Pancreas (tissue), 10 donors: ENCODE data around the gene SH3RF3. TPM values are rescaled to one million over a fixed set of nuclear protein-coding genes. Genes with fewer than 3 reads are reported as not detected.

Experiments used
- ATAC-seq, 4 donors: fragments of 200-7000 bp; cut with Tn5 transposase; one replicate each; pipeline versions ENCODE4 v1.8.0 to v1.9.1; 2020; ENCODE audit warnings: mild to moderate bottlenecking in 4 of 4, moderate library complexity in 4 of 4
- DNase-seq, 6 donors: peaks; one replicate each; pipeline ENCODE4 v3.0.0-alpha.2; 2020
- FAIRE-seq: peaks from 2 replicates; lab custom pipeline; 2012; peaks lifted over from hg19 to GRCh38; lab: Jason Lieb, UNC
- H3K27ac ChIP-seq, 4 donors: fragments of 200-600 bp; sonication (generic); 1 replicate in 3 of 4; 2 replicates in 1 of 4; pipeline versions ENCODE4 v1.5.0 to v1.8.0; 2020
- H3K27me3 ChIP-seq, 4 donors: fragments of 200-600 bp; one replicate each; pipeline ENCODE4 v1.8.0; 2021
- H3K36me3 ChIP-seq, 3 donors: fragments of 200-600 bp; sonication (generic) in 1 of 3; one replicate each; pipeline versions ENCODE4 v1.5.0 to v1.8.0; 2020 to 2021
- H3K4me1 ChIP-seq, 3 donors: fragments of 200-600 bp; one replicate each; pipeline ENCODE4 v1.8.0; 2021
- H3K4me3 ChIP-seq, 4 donors: fragments of 200-600 bp; sonication (generic) in 2 of 4; one replicate each; pipeline versions ENCODE4 v1.5.0 to v1.8.0; 2020 to 2021
- H3K9me3 ChIP-seq, 4 donors: fragments of 200-600 bp; one replicate each; pipeline ENCODE4 v1.8.0; 2021
- CTCF ChIP-seq, 4 donors: fragments of 200-600 bp; sonication (generic) in 3 of 4; IDR thresholded peaks; one replicate each; pipeline versions ENCODE4 v1.5.0 to v1.8.0; 2021; ENCODE audit warnings: antibody characterized with exemption in 4 of 4
- WGBS, 2 donors: extraction: QIAGEN DNeasy Blood & Tissue Kit; methylation state at CpG; one replicate each; pipeline ENCODE4 v1.1.7; 2013; 5-methylcytosine and 5-hydroxymethylcytosine counted together
- intact Hi-C, 3 donors: fragments of 100-400 bp; cut with DNase I; formaldehyde crosslinking; loops; one replicate each; pipeline versions ENCODE4 v1.11.1 to v1.14.2; 2022
- polyA plus RNA-seq, 2 donors: library from polyadenylated mRNA; stranded (reverse); fragments of 200-250 nt; gene quantifications; one replicate each; pipeline ENCODE4 v1.2.3, GENCODE V29; 2013
- total RNA-seq, 6 donors: library from RNA; stranded (reverse); fragmentation: NEBNext Ultra II Directional in 4 of 6; extraction: Animal tissue kit (Norgen Biotek cat#: 25700) in 4 of 6; gene quantifications; one replicate each; pipeline versions ENCODE4 v1.2.1 to v1.2.4, GENCODE V29; 2021 to 2023
- donor health status: healthy with polysubstance abuse.
- donor health status: DM: no; HTN: no; CAD: no; lungs with moderate emphysema.
- donor health status: DM: no; HTN: no; CAD: no.
- donor health status: control.
- donor health status: control.
- donor health status: Bipolar disorder and iron deficiency.
- donor health status: DM: yes; HTN: yes; CAD: no.
- donor health status: DM: no; HTN: no; CAD: no.
- donor health status: DM: no; HTN: no; CAD: no.
- donor health status: DM: yes; HTN: yes; CAD: no.

The SH3RF3 gene
- total and polyA plus RNA-seq, 8 donors: 1.1 to 3.5 (median 1.8) TPM

GRCh38 chr2:109141006-109141600, 12.1 kb downstream of the SH3RF3 start:
- Histone ChIP-seq H3K36me3 (no peaks in the 10 kb centered on the region), H3K4me3 (no peak overlapping the region), H3K27ac (no peak overlapping the region), H3K4me1 (no peaks in the 10 kb centered on the region), H3K9me3 (no peaks in the 10 kb centered on the region), H3K27me3 (no peaks in the 10 kb centered on the region)
- 75 to 85% methylated on average over 12 of the region's 12 CpGs for WGBS, 2 donors
- FAIRE-seq (no peak), ATAC-seq (no peak), DNase-seq (no peak)
- no peak for TF ChIP-seq CTCF (IDR thresholded peaks at IDR 0.05)
- intact Hi-C loops: no loop called here

GRCh38 chr2:109141727-109142283, 12.8 kb downstream of the SH3RF3 start:
- FAIRE-seq (no peak), ATAC-seq (no peak), DNase-seq (no peak)
- H3K4me1 ChIP-seq: no peaks in the 10 kb centered on the region
- no peaks in the 10 kb centered on the region for H3K36me3 ChIP-seq
- no peak overlapping the region for H3K27ac ChIP-seq
- TF ChIP-seq CTCF (IDR thresholded peaks at IDR 0.05): no peak
- H3K4me3 ChIP-seq: no peak overlapping the region
- H3K27me3 ChIP-seq: no peaks in the 10 kb centered on the region
- no peaks in the 10 kb centered on the region for H3K9me3 ChIP-seq
- 77 to 82% methylated on average over 8 of the region's 8 CpGs for WGBS, 2 donors
- intact Hi-C loops: no loop called here

- Histone ChIP-seq H3K27me3 (no peaks in the 10 kb centered on the region), H3K9me3 (no peaks in the 10 kb centered on the region), H3K4me3 (no peak overlapping the region), H3K27ac (no peak overlapping the region), H3K36me3 (no peaks in the 10 kb centered on the region), H3K4me1 (no peaks in the 10 kb centered on the region)
- DNase-seq: no peak
- WGBS, 2 donors: 69 to 77% methylated on average over 16 of the region's 16 CpGs
- intact Hi-C loops: no loop called here
- no peak for FAIRE-seq
- no peak for TF ChIP-seq CTCF (IDR thresholded peaks at IDR 0.05)
- no peak for ATAC-seq
These were observed 13.6 kb downstream of the SH3RF3 start for GRCh38 chr2:109142416-109143210.

- Histone ChIP-seq H3K27me3 (no peaks in the 10 kb centered on the region), H3K9me3 (no peaks in the 10 kb centered on the region), H3K27ac (no peak overlapping the region), H3K4me3 (no peak overlapping the region), H3K36me3 (no peaks in the 10 kb centered on the region), H3K4me1 (no peaks in the 10 kb centered on the region)
- intact Hi-C loops: no loop called here
- FAIRE-seq: no peak
- no peak for ATAC-seq
- 81 to 85% methylated on average over 13 of the region's 13 CpGs for WGBS, 2 donors
- DNase-seq: no peak
- TF ChIP-seq CTCF (IDR thresholded peaks at IDR 0.05): no peak
These were observed 14.5 kb downstream of the SH3RF3 start for GRCh38 chr2:109143214-109144187.
